Stimulated activated CD4-positive, alpha-beta T cell treated with anti-CD3 and anti-CD28 coated beads, Interleukin-4, amount 100 ng/mL, for 4 hours (primary cell): ENCODE results near the gene ADAM8.
A peak's percentile ranks its signal among the peaks of the same experiment; 100 is the strongest.
"Not testable (repeated sequence)": the region's sequence is repeated elsewhere in the genome, so short reads cannot be mapped to it uniquely, and the experiment has no call there.

Experiments
- DNase-seq, 2 experiments: peaks; one replicate each; pipeline ENCODE4 v3.0.0-alpha.2; 2020

Gene ADAM8

DNA sequence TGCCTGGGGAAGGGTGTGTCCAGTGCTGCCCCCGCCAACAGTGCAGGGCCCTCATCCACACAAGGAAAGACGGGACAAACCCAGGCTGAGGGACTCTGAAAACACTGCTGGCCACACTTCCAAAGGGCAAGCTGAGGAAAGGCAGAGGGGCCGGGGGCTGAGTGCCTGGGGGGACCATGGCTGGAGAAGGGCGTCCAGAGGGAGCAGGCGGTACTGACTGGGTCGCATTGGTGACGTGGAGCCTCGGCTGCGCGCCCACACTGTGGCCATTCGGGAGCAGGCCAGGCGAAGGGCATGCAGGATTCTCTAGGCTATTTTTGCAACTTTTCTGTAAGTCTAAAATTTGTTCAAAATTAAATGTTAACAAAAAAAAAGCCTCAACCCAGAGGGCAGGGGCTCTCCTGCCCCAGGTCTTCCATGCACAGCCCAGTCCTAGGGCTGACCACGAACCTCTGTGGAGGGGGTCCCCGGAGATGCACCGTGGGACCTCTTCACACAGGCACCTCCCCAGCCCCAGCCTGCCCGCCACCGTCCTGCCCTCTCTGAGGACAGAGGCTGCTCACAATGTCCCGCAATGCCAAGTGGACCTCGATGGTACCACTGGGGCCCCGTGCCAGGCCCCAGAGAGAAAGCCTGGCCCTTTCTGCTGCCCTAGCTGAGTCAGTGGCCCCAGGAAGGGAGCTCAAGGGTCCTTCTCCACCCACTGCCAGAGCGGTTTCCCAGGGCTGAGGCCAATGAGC is 10.4 kb downstream of the ADAM8 start:
- no peak for DNase-seq

DNA sequence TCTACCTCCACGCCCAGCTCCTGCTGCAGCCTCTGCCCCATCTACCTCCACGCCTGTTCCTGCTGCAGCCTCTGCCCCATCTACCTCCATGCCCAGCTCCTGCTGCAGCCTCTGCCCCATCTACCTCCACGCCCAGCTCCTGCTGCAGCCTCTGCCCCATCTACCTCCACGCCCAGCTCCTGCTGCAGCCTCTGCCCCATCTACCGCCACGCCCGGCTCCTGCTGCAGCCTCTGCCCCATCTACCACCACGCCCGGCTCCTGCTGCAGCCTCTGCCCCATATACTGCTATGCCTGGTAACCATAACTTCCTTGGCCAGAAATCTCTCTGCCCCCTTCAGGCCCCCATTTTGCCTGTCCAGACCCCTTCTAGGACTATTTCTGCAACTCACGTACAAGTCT is 11.6 kb downstream of the ADAM8 start:
- not testable (repeated sequence) for DNase-seq

DNA sequence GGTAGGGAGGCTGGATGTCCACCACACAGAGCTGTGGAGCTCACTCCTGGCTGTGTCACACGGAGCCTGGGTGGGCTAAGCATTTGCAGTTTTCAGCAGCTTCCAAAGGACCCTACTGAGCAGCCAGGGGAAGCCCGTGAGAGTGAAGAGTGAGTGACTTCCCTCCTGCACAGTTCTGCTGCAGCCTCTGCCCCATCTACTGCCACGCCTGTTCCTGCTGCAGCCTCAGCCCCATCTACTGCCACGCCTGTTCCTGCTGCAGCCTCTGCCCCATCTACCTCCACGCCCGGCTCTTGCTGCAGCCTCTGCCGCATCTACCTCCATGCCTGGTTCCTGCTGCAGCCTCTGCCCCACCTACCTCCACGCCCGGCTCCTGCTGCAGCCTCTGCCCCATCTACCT is 12.2 kb downstream of the ADAM8 start:
- DNase-seq = no peak

DNA sequence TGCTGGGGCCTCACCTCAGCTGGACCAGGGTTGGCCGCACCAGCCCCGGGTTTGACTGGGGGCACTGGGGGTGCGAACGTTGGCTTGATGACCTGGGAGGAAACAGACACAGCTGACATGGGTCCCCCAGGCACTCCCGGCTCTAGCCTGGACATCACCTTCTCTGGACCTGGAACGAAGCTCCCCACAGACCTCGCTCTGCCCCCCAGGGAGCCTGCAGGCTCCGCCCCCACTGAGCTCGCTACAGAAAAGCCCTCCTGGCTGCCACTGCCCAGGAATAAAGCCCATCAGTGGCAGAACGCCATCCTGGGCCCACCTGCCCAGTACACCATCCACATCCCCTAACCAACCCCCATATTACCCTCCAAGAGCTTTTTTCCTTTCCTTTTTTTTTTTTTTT is 13.0 kb downstream of the ADAM8 start:
- DNase-seq = no peak

DNA sequence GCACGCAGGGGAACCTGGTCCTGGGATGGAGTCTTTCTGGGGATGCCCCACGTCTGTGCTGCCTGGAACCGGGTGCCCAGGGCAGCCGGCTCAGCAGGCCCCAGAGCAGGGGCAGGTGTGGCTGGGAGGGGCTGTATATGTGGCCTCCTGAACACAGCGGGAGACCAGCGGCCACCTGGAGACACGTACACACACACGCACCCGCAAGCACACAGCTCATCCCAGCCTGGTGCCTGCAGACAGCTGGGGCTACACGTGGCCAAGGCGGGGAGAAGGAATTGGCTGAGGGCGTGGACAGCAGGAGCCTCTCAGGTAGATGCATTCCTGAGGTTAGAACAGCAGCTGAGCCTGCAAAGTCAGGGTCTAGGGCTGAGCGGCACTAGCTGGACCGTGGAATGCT is 14.0 kb downstream of the ADAM8 start:
- no peak for DNase-seq

DNA sequence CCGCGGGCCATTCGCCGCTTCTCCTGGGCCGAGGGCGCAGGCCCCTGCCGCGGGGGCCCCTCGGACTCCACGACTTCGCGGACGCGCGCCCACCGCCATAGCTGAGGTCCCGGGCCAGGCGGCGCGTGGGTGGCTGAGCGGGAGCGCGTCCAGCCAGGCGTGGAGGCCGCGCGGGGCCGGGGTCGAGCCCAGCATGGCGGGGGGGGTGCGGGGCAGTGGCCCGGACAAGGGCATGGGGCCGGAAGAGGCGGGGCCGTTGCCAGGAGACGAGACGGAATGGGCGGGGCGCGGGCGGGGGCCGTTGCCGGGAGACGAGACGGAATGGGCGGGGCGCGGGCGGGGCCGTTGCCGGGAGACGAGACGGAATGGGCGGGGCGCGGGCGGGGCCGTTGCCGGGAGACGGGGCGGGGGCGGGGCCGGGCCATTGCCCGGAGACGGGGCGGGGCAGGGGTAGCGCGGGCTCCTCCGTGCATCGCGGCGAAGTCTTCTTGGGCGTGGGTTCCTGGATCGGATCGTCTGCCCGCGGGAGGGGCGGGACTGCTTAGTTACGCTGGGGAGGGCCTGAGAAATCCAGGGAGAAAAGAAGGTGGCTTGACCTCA is 14.8 kb downstream of the ADAM8 start:
- peak; percentile 74 to 83 for DNase-seq

DNA sequence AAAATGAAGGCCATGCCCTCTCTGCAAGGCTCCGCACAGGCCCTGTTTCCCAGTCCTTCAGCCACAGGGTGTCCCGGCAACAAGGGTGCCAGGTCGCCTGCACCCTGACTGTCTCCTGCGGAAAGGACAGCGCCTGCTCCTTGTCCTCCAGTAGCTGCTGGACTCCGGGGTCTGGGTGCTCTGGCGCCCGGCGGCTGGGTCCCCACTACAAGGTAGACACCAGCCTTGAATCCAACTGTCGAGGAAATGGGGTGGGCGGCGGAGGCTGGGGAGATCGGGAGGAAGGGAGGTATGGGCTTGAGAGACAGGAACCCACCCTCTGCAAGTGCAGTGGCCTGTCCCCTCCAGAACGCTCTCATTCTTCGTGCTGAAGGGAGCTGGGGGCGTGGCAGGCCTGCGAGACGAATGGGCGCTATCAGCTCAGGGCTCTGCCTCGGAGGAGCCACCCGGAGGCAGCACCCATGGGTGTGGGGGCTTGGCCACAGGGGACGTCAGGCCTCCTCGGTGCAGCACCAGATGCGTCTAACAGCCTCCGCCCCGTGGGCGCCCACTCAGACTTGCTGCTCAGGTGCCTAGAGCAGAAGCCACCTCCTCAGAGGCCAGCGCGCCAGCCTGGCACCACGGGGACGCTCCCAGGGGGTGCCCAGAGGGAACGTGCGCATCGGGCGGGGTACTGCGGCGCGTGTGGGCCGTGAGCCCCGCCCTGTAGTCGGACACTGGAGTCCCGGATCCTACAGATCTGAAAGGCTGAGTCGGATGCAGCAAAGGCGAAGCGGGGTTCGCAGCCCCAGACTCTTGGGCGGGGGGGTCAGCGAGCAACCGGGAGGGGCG is 15.6 kb downstream of the ADAM8 start:
- DNase-seq = peak; percentile 61 to 66

DNA sequence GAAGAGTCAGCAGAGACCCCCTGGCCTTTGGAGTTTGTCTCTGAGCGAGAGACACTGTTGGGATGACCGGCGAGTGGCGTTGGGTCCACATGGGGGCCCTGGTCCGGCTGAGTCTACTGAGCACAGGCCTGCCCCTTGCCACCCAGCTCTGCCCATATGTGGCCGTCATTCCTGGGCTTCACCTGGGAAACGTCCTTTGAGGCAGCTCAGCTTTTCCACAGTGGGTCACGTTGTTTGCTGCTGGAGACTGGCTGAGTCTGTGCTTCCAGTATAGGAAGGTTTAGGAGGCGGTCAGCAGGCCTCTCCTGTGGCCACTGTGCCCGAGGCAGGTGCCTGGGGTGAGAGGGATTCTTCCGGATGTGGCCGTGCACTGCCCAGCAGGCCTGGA is 17.1 kb downstream of the ADAM8 start:
- DNase-seq = no peak

DNA sequence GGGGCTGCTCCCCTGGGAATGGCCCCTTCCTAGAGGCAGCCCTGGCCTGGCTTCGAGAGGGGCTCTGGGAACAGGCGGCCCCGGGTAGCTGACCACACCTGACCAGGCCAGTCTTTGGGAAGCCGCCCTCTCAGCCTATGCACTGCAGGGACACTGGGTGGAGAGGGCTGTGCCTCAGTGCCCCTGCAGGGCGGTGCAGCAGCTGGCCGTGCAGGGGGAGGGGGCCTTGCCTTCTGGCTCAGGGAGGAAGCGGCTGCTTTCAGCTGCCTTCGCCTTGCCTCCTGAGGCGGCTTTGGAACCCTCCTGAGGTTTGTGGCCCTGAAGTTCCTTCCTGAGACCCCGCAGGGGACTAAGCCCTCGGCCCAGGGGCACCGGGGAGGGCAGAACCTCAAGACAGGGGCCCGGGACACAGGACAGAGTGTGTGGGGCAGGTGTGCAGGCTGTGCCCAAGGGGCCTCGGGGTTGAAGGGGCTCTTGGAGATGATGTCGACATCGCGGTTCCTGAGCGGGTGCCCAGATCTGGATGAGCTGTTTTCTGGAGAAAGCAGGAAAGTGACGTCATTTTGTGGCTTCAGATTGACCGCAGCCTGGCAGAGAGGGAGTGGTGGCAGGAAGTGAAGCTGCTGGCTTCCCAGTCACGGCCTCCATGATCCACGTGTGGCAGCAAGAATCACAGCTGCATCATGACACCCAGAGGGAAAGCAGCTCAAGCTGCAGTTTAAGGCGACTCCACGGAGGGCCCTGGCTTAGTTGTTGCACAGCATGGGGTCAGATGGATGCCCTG is 17.7 kb downstream of the ADAM8 start:
- peak; percentile 67 to 90 for DNase-seq

DNA sequence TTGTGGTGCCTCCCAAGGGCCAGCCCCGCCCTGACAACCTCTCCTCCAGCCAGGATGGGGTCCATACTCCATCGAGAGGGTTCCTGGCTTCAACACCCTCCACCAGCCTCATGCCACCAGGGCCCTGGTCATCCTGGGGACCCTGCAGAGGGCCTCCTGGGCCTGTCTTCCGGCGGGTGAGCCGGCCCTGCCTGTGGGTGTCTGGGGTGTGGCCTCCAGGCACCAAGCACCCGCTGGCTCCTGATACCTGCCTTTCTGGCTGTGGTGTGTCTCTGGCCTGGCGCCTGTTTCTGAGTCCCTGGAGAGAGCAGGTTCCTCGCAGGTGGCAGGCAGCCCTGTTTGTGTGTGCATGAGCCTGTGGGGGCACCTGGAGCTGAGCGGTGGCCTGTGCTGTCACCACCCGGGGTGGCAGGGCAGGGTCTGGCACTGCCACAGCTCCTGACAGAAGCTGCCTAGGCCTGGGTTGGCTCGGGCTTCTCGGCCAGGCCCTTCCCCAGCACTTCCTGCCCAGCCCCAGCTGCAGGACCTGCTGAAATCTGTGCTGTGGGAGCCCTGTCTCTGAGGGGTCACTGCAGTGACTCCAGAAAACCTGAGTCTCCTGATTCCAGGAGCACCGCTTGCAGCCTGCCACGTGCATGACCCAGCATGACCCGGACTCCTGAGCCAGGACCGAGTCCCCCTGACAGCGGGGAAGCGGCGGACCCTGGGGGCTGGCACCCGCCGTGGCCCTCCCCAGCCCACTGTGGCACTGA is 18.4 kb downstream of the ADAM8 start:
- no peak for DNase-seq

DNA sequence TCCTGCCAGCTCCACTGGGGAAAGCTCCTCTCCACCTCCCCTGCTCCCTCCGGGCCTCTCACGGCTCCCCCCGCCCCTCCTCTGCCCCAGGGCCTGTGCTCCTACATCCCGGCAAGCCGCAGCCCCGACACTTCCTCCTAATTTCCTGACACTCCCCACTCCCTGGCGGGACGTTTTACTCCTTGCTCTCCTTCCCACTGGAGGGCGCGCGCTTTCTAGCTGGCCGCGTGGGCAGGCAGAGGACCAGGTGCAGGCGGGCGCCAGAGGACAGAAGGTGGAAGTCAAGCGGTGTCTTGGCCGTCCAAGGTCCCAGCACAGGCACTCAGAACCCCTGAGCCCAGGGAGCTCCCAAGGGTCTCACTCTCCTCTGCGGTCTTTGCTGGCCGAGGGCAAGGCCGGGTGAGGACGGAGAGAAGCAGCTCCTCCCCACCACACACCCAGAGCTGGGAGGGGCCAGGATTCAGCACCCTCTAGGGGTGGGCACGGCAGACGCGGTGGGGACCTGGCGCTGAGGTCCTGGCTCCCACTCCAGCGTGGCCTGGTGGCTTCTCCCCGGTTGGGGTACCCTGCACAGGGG is 19.1 kb downstream of the ADAM8 start:
- no peak for DNase-seq

DNA sequence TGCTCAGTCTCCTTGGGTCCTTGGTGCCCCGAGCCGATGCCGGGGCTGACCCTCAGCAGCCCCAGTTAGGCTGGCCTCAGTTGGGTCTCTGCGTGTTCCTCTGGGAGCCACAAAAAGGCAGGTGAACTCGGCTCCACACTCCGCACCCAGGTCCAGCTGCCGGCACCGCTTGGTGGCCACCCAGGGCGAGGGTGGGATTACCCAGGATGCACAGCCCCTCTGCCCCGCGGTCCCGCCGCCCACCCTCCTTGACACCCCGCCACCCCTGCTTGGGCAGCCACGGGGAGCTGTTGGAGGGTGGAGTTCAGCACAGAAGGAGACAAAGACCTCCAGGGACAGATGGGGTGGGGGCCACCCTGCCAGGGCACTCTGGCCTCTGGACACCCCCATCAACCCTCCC is 21.3 kb downstream of the ADAM8 start:
- no peak for DNase-seq

DNA sequence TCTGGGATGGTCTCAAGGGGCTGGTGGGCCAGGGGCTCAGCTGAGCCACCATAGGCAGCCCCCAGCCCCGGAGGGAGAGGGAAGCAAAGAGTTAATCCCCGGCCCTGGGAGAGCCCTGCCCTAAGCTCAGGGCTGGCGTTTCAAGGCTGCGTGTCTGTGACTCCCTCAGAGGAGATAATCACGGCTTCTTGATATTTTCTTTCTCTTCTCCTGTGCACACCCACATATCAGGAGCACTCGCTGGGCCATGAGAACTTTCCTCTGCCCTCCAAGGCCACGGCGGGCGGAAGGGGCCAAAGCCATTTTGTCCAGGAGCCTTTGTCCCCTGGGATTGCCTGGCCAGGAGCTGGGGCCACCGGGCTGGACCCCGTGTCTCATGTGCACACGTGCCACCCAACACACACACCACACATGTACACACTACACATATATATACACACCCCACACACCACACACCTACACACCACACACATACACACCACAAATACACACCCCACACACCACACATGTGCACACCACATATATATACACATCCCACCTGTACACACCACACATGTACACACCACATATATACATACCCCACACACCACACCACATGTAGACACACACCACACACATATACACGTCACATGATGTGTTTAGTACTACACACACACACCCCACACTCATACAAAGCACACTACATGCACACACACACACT is 22.1 kb downstream of the ADAM8 start:
- no peak for DNase-seq

DNA sequence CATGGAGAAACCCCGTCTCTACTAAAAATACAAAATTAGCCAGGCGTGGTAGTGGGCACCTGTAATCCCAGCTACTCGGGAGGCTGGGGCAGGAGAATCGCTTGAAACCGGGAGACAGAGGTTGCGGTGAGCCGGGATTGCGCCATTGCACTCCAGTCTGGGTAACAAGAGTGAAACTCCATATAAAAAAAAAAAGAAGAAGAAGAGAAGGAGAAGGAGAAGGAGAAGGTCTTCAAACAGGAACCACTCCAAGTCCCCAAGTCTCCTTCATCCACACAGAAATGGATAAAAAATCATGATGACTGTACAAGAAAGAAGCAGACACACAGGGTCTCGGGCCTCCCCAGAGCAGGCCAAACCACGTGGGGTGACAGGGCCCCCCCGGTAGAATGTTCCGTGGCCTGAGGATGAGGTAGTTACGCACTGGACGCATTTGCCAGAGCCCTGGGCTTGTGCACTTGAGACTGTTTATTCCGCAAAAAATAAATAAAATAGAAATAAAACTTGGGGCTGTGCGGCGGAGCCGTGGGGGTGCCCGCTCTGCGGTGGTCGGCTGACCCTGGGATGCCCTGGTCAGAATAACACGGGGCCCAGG is 23.2 kb downstream of the ADAM8 start:
- no peak for DNase-seq

DNA sequence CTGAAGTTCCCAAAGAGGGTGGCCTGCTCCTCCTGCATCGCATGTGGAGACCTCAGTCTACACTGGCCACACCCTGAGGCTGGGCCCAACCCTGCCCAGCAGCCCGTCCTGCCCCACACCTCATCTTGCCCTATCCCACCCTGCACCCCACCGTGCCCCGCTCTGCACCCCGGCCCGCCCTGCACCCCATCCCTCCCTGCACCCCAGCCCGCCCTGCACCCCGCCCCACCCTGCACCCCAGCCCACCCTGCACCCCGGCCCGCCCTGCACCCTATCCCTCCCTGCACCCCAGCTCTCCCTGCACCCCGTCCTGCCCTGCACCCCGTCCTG is 24.5 kb downstream of the ADAM8 start:
- DNase-seq = no peak

DNA sequence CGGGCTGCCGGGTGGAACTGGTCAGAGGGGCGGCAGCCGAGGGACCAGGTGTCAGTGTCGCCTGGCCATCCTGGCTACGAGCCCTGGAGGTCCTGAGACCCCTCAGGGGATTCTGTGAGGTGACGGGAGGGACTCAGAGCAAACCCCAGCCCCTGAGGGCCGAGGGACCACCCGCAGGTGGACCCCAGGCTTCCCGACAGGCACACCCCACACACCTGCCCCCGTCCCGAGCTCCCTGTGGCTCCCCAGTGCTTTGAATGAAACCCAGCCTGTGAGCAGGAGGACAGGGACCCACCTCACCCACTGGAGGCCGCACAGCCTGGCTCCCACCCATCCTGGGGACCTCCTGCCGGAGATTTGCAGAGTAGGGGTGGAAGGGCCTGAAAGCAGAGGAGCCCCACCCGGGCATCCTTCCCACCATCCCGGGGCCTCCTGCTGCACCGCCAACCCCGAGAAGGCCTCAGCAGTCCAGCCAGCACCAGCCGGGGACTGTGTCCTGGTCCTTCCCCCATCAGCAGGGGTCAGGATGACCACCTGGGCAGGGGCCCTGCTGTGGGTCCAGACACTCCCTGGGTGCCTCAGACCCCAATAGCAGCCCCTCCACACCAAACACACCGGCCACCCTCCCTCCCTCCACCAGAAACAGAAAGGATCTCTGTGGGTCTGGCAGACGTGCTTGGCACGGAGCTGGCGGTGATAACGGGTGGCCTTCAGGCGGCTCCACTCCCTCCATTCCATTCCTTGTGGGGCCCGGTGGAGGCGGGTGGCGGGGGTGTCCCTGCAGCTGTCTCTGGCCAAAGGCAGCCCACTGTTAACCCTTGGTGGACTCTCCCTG is 25.1 kb downstream of the ADAM8 start:
- no peak for DNase-seq

DNA sequence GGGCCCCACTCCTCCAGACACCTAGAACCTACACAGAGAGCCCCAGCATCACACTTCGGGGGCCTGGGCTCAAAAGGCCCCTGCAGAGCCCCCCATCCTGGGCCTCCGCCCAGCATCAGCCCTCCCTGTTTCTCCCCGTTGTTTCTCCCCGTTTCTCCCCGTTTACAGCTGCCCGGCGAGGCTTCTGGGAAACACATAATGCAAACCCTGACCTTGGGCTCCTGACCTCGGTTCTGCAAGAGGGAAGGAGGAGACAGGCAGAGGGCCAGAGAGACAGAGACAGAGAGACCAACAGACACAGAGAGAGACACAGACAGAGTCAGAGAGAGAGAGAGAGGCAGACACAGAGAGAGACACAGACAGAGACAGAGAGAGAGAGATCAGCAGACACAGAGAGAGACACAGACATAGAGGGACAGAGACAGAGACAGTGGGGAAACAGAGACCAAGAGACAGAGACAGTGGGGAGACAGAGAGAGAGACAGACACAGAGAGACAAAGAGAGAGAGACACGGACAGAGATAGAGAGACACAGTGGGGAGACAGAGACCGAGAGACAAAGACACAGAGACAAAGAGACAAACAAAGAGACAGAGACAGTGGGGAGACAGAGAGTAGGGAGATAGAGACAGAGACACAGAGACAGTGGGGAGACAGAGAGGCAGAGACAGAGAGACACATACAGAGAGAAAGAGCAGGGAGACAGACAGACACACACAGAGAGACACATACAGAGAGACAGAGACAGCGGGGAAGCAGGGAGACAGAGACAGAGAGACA is 26.5 kb downstream of the ADAM8 start:
- DNase-seq = no peak

DNA sequence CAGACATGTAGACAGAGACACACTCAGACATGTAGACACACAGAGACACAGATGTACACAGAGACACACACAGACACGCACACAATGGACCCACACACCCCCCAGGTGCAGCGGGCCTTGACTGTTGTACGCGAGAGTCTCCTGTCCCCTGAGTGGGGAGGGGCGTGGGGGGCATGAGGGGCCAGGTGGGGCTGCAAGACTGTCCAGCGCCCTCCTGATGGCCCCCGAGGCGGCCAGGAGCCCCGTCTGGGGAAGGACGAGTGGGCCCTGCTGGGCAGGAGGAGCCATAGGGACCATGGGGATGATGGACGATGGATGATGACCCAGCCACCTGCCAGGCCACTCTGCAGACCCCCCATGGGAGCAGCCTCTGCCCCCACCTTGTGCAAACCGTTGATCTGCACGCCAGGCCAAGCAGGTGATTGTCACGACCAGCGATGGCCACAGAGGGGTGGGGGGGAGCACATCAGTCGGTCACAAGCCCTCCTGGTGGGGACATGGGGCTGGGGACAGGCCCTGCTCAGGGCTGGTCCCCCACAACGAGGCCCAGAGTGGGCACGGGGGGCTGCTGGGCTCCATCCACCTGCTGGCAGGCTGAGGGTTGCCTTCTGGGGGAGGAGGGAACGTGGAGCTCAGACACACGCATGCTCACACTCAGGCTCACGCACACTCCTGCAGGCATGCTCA is 27.4 kb downstream of the ADAM8 start:
- DNase-seq = no peak

DNA sequence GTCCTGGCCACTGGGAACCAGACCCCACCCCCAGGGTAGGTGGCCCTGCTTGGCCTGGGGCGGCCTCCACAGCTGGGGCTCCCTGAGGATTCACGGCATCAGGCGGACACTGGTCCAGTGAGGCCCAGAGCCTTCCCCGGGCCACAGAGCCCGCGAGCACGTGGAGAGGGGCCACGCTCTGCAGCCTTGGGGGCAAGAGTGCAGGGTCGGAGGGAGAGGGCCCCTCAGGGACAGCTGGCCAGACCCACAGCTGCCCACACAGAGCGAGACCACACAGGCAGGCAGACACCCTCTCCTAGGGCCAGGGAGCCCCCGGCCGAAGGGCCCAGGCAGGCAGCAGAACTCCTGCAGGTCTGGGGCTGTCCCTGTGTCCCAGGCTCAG is 28.3 kb downstream of the ADAM8 start:
- DNase-seq = no peak
